ENCODE data around the gene NOLC1. TPM values are rescaled to one million over a fixed set of nuclear protein-coding genes. Genes with fewer than 3 reads are reported as not detected.

Gene NOLC1
- total and polyA plus RNA-seq, 2 donors (not counting 1 experiment from before 2014, with no cell fraction given) = 32.9 to 45.0 TPM

DNA sequence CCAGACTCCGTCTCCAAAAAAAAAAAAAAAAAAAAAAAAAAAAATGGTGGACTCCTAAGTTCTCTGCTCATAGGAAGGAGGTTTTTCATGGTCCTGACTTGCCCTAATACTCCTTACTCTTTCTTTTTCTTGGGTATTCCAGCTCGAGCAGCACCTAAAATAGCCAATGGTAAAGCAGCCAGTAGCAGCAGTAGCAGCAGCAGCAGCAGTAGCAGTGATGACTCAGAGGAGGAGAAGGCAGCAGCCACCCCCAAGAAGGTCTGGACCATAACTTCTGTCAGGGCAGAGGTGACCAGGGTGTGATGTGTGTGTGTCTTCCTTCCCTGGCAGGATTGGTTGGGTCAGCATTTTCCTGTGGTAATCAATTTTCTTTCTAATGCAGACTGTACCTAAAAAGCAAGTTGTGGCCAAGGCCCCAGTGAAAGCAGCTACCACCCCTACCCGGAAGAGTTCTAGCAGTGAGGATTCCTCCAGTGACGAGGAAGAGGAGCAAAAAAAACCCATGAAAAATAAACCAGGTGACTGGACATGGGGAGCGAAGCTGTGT, 6.9 kb downstream of the NOLC1 start:
- Mint-ChIP-seq H3K9me3 (ENCODE audit: insufficient read depth) (no peaks in the 10 kb centered on the region), H3K4me3 (no peak overlapping the region), H3K27me3 (no peaks in the 10 kb centered on the region), H3K27ac (no peak overlapping the region), H3K4me1 (peaks cover 10% of the 10 kb centered on the region)
- Histone ChIP-seq H3K27ac (ENCODE audit: low read length in 2 of 2) (no peak overlapping the region), H3K4me2 (replicated peaks; ENCODE audit: low read depth, low read length, poor library complexity, severe bottlenecking) (no peak overlapping the region), H3K79me2 (ENCODE audit: control insufficient read depth, insufficient read depth, low read length) (peaks cover 48% of the 10 kb centered on the region), H3K4me1 (ENCODE audit: control insufficient read depth in 2 of 2, insufficient read depth in 2 of 2, low read length in 2 of 2) (no peaks in the 10 kb centered on the region), H3K36me3 (replicated peaks in 1 of 2; ENCODE audit: control extremely low read depth in 1 of 2, control insufficient read depth in 1 of 2, extremely low read depth in 1 of 2, insufficient read depth in 2 of 2, low read length in 1 of 2) (peaks cover 9 to 80% of the 10 kb centered on the region in 2 experiments), H3K4me3 (ENCODE audit: control extremely low read depth in 1 of 5, extremely low read depth in 1 of 5, insufficient read depth in 1 of 5, low read depth in 2 of 5, low read length in 4 of 5) (no peak overlapping the region), H2AFZ (ENCODE audit: insufficient read depth, low read depth, low read length, poor library complexity, severe bottlenecking) (no peak overlapping the region), H3K9me3 (ENCODE audit: control extremely low read depth in 1 of 3, control insufficient read depth in 2 of 3, insufficient read depth in 1 of 3, low read length in 2 of 3) (no peaks in the 10 kb centered on the region), H3K9ac (ENCODE audit: low read length) (no peak overlapping the region), H4K20me1 (ENCODE audit: control insufficient read depth, insufficient read depth, low read length, poor library complexity, severe bottlenecking) (peaks cover 38% of the 10 kb centered on the region), H3K27me3 (replicated peaks in 1 of 4; ENCODE audit: control extremely low read depth in 1 of 4, control insufficient read depth in 3 of 4, insufficient read depth in 4 of 4, low read length in 3 of 4) (no peaks in the 10 kb centered on the region)
- WGBS (ENCODE audit: insufficient coverage) = 97% methylated on average over 3 of the region's 5 CpGs
- ChIA-PET POLR2A (no interaction called here), CTCF (interaction anchor here (2.3 kb wide), 1 partner anchor 11 kb away, joined by 23 read pairs; no protein-coding TSS in a partner anchor)
- TF ChIP-seq, protein P1, sequence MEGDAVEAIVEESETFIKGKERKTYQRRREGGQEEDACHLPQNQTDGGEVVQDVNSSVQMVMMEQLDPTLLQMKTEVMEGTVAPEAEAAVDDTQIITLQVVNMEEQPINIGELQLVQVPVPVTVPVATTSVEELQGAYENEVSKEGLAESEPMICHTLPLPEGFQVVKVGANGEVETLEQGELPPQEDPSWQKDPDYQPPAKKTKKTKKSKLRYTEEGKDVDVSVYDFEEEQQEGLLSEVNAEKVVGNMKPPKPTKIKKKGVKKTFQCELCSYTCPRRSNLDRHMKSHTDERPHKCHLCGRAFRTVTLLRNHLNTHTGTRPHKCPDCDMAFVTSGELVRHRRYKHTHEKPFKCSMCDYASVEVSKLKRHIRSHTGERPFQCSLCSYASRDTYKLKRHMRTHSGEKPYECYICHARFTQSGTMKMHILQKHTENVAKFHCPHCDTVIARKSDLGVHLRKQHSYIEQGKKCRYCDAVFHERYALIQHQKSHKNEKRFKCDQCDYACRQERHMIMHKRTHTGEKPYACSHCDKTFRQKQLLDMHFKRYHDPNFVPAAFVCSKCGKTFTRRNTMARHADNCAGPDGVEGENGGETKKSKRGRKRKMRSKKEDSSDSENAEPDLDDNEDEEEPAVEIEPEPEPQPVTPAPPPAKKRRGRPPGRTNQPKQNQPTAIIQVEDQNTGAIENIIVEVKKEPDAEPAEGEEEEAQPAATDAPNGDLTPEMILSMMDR (IDR thresholded peaks at IDR 0.05) = no peak
- TF ChIP-seq EZH2 (IDR thresholded peaks at IDR 0.05; ENCODE audit: borderline replicate concordance, insufficient read depth, low read depth, low read length, poor library complexity, severe bottlenecking) = no peak
- intact Hi-C loops (cut with micrococcal nuclease) = no loop called here
- DNase-seq = no peak
- ATAC-seq (ENCODE audit: low read depth) = no peak

DNA sequence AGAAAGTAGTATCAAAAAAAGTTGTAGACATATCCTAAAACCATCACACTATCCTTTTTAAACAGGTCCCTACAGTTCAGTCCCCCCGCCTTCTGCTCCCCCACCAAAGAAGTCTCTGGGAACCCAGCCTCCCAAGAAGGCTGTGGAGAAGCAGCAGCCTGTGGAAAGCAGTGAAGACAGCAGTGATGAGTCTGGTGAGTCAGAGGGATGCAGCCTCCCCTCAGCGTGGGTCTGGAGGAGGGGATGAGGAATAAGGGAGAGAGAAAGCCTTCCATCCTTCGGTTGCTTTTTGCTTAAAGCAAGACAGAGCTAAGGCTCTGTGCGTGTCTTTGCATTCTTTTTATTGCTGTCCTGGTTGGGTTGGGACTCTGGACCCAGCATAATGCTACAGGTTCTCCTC, 7.6 kb downstream of the NOLC1 start:
- no peak overlapping the region for H3K4me3 ChIP-seq (ENCODE audit: control extremely low read depth in 1 of 5, extremely low read depth in 1 of 5, insufficient read depth in 1 of 5, low read depth in 2 of 5, low read length in 4 of 5)
- TF ChIP-seq EZH2 (IDR thresholded peaks at IDR 0.05; ENCODE audit: borderline replicate concordance, insufficient read depth, low read depth, low read length, poor library complexity, severe bottlenecking) = no peak
- TF ChIP-seq, protein P1 (IDR thresholded peaks at IDR 0.05) = no peak
- no peak for DNase-seq
- no peak overlapping the region for H3K9ac ChIP-seq (ENCODE audit: low read length)
- H2AFZ ChIP-seq (ENCODE audit: insufficient read depth, low read depth, low read length, poor library complexity, severe bottlenecking) = no peak overlapping the region
- 100% methylated on average over 2 of the region's 4 CpGs for WGBS (ENCODE audit: insufficient coverage)
- H3K27ac ChIP-seq (ENCODE audit: low read length in 2 of 2) = no peak overlapping the region
- POLR2A ChIA-PET = no interaction called here
- intact Hi-C loops (cut with micrococcal nuclease) = no loop called here
- H3K4me1 ChIP-seq (ENCODE audit: control insufficient read depth in 2 of 2, insufficient read depth in 2 of 2, low read length in 2 of 2) = no peaks in the 10 kb centered on the region
- H3K4me1 Mint-ChIP-seq = peaks cover 5% of the 10 kb centered on the region
- no peaks in the 10 kb centered on the region for H3K9me3 Mint-ChIP-seq (ENCODE audit: insufficient read depth)
- H4K20me1 ChIP-seq (ENCODE audit: control insufficient read depth, insufficient read depth, low read length, poor library complexity, severe bottlenecking) = peaks cover 31% of the 10 kb centered on the region
- H3K79me2 ChIP-seq (ENCODE audit: control insufficient read depth, insufficient read depth, low read length) = peaks cover 40% of the 10 kb centered on the region
- no peak overlapping the region for H3K4me2 ChIP-seq (replicated peaks; ENCODE audit: low read depth, low read length, poor library complexity, severe bottlenecking)
- CTCF ChIA-PET = interaction anchor here (1.3 to 2.3 kb wide), 2 partner anchors 10 to 28 kb away, joined by 3 to 23 read pairs; no protein-coding TSS in a partner anchor
- no peak for ATAC-seq (ENCODE audit: low read depth)
- no peaks in the 10 kb centered on the region for H3K27me3 Mint-ChIP-seq
- no peaks in the 10 kb centered on the region for H3K9me3 ChIP-seq (ENCODE audit: control extremely low read depth in 1 of 3, control insufficient read depth in 2 of 3, insufficient read depth in 1 of 3, low read length in 2 of 3)
- H3K36me3 ChIP-seq (replicated peaks in 1 of 2; ENCODE audit: control extremely low read depth in 1 of 2, control insufficient read depth in 1 of 2, extremely low read depth in 1 of 2, insufficient read depth in 2 of 2, low read length in 1 of 2) = peaks cover 9 to 81% of the 10 kb centered on the region in 2 experiments
- no peak overlapping the region for H3K27ac Mint-ChIP-seq
- H3K4me3 Mint-ChIP-seq = no peak overlapping the region
- H3K27me3 ChIP-seq (replicated peaks in 1 of 4; ENCODE audit: control extremely low read depth in 1 of 4, control insufficient read depth in 3 of 4, insufficient read depth in 4 of 4, low read length in 3 of 4) = no peaks in the 10 kb centered on the region
